Measurements from ENCODE around the gene APP.

APP gene

DNA sequence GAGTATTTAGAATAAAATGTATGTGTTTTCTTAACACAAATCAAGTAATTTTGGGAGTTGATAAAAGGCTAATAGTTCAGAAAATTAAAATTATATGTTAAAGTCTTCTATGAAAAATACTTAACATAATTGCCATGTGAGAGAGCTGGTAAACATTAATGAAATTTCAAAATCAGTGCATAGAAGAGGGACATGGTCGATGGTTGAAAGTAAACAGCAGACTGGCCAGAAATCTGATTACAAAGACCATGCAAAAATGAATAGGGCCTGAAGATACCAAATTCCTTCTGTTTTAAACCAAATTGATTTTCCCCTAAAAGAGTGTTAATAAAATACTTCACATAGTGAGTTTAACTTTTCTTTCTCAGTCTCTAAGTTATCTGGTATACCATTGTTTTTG is 307.5 kb downstream of the APP start:
- no peak for DNase-seq (ENCODE audit: low read depth)

GRCh38 chr21:25862596-25862995 is 308.0 kb downstream of the APP start:
- DNase-seq (ENCODE audit: low read depth): no peak

DNA sequence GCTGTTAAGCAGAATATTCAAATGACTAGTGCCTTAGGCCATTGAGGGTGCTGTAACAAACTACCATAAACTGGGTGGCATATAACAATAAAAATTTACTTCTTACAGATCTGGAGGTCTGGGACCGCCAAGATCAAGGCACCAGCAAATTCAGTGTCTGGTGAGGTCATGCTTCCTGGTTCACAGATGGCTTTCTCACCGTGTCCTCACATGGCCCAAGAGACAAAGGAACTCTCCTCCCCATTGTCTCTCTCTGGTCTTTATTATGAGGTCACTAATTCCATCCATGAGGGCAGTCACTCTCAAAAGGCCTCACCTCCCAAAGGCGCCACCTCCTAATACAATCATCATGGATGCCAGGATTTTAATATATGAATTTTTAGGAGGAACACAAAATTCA is 308.5 kb downstream of the APP start:
- DNase-seq (ENCODE audit: low read depth): no peak

GRCh38 chr21:25859235-25859929 is 311.2 kb downstream of the APP start:
- DNase-seq (ENCODE audit: low read depth): no peak

DNA sequence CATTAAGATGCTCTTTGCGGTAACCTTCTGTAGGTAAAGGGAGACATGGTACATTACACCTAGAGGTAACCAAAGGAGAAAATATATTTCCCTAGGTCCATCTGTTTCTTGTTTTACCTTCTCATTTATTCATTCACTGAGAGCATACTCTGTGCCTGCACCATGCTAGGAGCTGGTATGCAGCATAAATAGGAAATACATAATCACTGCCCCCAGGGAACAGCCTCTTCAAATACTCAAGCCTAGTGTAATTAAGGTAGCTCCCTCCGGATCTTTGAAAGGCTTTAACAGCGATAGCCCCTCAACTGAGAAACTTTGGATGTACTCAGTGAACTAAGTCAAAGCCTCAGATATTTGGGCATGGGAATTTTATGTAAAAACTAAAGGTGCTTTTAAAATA is 312.2 kb downstream of the APP start:
- no peak for DNase-seq (ENCODE audit: low read depth)

DNA sequence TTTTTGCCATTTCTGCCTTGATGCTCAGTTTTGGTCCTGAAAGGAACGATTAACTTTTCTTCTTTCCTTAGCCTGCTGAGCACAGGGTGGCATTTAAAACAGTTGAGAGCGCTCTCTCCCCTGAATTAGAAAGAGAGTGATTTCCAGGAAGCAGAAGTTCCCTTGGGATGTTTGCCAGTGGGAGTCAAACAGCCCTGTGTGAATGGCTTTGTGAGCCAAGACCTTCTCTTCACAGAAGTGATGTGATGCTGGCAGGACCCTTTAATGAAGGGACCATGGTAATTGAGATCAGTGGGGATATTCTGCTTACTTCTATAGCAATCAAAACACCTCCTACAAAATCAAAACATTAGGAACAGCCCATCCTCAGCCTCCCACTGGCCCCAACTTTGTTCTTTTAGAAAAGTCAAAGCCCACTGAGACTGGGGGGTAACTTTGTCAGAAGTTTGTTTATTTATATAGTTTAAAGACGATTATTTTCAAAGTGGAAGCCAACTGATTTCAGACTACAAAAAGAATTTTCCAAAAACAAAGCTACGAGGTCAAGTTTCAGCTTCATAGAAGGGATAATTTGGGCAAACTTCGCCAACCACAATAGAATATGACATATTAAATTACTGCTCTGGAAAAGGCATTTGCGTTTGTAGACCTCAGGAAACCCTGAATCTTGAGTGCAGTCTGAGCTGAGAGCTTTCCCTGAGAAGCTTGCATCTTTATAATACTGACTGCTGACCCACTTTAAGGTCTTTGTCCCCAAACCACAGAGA is 313.1 kb downstream of the APP start:
- DNase-seq (ENCODE audit: low read depth): no peak

GRCh38 chr21:25855576-25855975 is 315.0 kb downstream of the APP start:
- no peak for DNase-seq (ENCODE audit: low read depth)

GRCh38 chr21:25850126-25850842 is 320.3 kb downstream of the APP start:
- DNase-seq (ENCODE audit: low read depth): no peak

GRCh38 chr21:25848309-25848708 is 322.3 kb downstream of the APP start:
- no peak for DNase-seq (ENCODE audit: low read depth)

- DNase-seq (ENCODE audit: low read depth): no peak
These were observed 324.8 kb downstream of the APP start for GRCh38 chr21:25845729-25846256.

DNA sequence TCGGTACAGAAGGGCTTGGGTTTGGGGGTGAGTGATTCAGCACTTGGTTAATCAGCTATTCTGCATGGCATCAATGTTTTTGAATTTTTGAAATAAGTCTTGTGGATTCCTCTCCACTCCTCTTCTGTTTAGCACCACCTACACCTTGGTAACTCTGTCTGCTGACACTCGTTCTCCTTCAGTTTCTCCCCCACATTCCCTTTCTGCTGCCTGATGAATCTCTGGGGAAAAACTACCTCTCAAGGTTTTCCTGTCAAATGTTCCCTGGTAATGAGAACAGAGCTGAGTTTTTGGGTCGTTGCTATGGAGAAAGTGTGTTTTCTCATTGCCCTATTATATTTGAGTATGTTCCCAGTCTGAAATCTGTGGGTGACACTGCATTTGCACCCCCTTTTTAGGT is 327.6 kb downstream of the APP start:
- DNase-seq (ENCODE audit: low read depth): no peak

DNA sequence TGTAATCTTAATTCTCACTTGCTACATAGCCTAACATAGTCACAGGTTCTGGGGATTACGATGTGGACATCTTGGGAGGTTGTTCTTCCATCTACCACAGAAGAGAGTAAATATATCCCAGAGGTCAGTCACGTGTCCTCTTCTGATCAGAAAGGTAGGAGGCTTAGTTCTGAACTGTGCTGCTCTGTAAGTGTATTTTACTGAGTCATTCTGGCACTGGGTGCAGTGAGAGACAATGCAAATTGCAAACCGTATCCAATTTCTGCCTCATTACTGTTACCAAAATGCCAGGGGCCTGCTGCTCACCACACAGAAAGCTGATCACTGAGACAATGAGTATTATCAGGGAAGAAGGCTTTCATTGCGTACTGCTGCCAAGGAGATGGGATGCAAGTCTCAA is 331.8 kb downstream of the APP start:
- no peak for DNase-seq (ENCODE audit: low read depth)

GRCh38 chr21:25837533-25838265 is 332.9 kb downstream of the APP start:
- DNase-seq (ENCODE audit: low read depth): no peak

DNA sequence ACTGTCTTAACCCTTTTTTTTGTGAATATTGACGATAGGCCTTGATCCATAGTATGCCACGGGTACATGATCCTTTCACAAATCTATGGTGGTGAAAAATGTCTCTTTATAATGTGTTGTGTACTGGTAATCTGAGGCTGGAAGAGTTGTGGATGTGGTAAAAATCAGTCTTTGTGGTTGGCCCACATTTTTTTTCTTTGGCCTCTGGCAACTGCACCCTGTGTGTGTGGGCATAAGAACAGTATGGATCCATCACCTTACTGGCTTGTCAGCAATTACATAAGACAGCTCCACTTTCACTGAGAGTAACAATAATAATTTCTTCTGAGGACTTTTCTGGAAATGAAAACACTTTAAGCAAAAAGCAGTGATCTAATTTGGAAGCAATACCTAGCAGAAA is 334.2 kb downstream of the APP start:
- DNase-seq (ENCODE audit: low read depth): no peak

GRCh38 chr21:25834381-25834780 is 336.2 kb downstream of the APP start:
- DNase-seq (ENCODE audit: low read depth): no peak

DNA sequence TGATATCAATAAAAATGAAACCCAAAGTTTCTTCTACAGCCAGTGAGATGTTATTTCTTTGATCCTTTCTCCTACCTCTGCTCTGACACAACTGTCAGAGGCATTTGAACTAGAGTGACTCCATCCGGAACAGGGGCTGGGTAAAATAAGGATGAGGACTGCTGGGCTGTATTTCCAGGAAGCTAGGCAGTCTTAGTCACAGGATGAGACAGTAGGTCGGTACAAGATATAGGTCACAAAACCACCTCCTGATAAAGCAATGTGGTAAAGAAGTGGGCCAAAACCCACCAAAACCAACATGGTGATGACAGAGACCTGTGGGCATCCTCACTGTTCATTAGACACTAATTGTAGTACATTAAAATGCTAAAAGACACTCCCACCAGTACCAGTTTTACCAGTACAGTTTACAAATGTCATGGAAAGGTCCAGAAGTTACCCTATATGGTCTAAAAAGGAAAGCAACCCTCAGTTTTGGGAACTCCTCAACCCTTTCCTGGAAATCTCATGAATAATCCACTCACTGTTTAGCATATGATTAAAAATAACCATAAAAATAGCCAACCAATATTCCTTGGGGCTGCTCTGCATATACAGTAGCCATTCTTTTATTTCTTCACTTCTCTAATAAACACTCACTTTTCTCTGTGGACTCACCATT is 339.1 kb downstream of the APP start:
- DNase-seq (ENCODE audit: low read depth): no peak

Data from stimulated activated CD8-positive, alpha-beta memory T cell treated with anti-CD3 and anti-CD28 coated beads, Interleukin-12 subunit alpha, Interleukin-12 subunit beta, amount 100 ng/mL, for 1 hour (primary cell).